GM10266 (cell line): Measurements from ENCODE around the gene ABCB8.

Experiments
- DNase-seq: peaks from one replicate; pipeline ENCODE4 v3.0.0; 2012; ENCODE audit errors: extremely low spot score
- CTCF ChIP-seq: IDR thresholded peaks from 2 replicates; pipeline ENCODE4 v1.5.1; 2012; ENCODE audit warnings: mild to moderate bottlenecking, low read depth; ENCODE audit not compliant: control insufficient read depth, insufficient read depth; ENCODE audit errors: missing control alignments

Gene ABCB8

GRCh38 chr7:151028948-151029501 lies 775 bp downstream of the ABCB8 start:
- TF ChIP-seq CTCF = no peak
- no peak for DNase-seq

GRCh38 chr7:151031011-151031410 lies 2.8 kb downstream of the ABCB8 start:
- no peak for TF ChIP-seq CTCF
- DNase-seq = no peak

GRCh38 chr7:151032936-151033863 lies 5.0 kb downstream of the ABCB8 start:
- DNase-seq = no peak
- no peak for TF ChIP-seq CTCF

GRCh38 chr7:151033864-151034249 lies 5.6 kb downstream of the ABCB8 start:
- DNase-seq = no peak
- no peak for TF ChIP-seq CTCF

- TF ChIP-seq CTCF = no peak
- DNase-seq = no peak
Measured at GRCh38 chr7:151034312-151035025, 6.2 kb downstream of the ABCB8 start.

- no peak for TF ChIP-seq CTCF
- no peak for DNase-seq
Measured at GRCh38 chr7:151035026-151035717, 6.9 kb downstream of the ABCB8 start.
